Measurements from ENCODE around the gene PLEKHA5.

- TF ChIP-seq CTCF (IDR thresholded peaks at IDR 0.05; ENCODE audit: low read depth, low read length, poor library complexity, severe bottlenecking): no peak
- no peak for TF ChIP-seq EZH2phosphoT487 (IDR thresholded peaks at IDR 0.05; ENCODE audit: borderline replicate concordance, low read length)
Observed at GRCh38 chr12:19306366-19306765, 176.8 kb downstream of the PLEKHA5 start.
